Measurements from ENCODE around the gene CGB8.

DNA sequence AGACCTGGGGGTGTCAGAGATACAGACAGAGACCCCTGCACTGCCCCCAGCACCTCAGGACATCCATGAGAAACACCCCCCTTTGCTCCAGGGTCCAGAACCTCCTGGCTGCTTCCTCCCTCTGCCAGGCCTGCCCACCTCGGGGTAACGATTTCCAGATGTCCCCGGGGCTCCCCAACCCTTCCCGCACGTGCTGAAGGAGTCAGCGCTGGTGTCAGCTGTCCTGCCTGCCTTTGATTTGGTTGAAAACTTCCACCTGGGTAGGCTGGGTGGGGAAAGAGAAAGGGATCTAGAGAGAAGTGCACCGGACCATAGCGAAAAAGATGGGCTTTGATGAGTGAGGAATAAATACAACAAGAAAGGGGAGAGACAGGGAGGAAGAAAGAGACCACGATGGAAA lies 10.1 kb upstream of the CGB8 start:
- TF ChIP-seq, protein P1, sequence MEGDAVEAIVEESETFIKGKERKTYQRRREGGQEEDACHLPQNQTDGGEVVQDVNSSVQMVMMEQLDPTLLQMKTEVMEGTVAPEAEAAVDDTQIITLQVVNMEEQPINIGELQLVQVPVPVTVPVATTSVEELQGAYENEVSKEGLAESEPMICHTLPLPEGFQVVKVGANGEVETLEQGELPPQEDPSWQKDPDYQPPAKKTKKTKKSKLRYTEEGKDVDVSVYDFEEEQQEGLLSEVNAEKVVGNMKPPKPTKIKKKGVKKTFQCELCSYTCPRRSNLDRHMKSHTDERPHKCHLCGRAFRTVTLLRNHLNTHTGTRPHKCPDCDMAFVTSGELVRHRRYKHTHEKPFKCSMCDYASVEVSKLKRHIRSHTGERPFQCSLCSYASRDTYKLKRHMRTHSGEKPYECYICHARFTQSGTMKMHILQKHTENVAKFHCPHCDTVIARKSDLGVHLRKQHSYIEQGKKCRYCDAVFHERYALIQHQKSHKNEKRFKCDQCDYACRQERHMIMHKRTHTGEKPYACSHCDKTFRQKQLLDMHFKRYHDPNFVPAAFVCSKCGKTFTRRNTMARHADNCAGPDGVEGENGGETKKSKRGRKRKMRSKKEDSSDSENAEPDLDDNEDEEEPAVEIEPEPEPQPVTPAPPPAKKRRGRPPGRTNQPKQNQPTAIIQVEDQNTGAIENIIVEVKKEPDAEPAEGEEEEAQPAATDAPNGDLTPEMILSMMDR (IDR thresholded peaks at IDR 0.05), result no peak
- no peak for TF ChIP-seq POLR2A (IDR thresholded peaks at IDR 0.05)

Measured in adrenal gland (tissue), 5 donors.